Endothelial cell (in vitro differentiated cells): Measurements from ENCODE around the gene MEOX1. TPM values are rescaled to one million over a fixed set of nuclear protein-coding genes. Genes with fewer than 3 reads are reported as not detected.

Source experiments
- DNase-seq: peaks from one replicate; pipeline ENCODE4 v3.0.0; 2021; ENCODE audit warnings: low spot score
- H3K27ac Mint-ChIP-seq: one replicate; pipeline ENCODE4 v1.8.0; 2021; ENCODE audit warnings: mixed read lengths, inconsistent platforms; ENCODE audit not compliant: unreplicated experiment
- H3K27me3 Mint-ChIP-seq: one replicate; pipeline ENCODE4 v1.8.0; 2021; ENCODE audit warnings: mild to moderate bottlenecking, moderate library complexity, mixed read lengths, inconsistent platforms; ENCODE audit not compliant: unreplicated experiment
- H3K36me3 Mint-ChIP-seq: one replicate; pipeline ENCODE4 v1.8.0; 2021; ENCODE audit warnings: mild to moderate bottlenecking, low read depth, mixed read lengths, inconsistent platforms; ENCODE audit not compliant: unreplicated experiment
- H3K4me1 Mint-ChIP-seq: one replicate; pipeline ENCODE4 v1.8.0; 2021; ENCODE audit warnings: mild to moderate bottlenecking, mixed read lengths, inconsistent platforms; ENCODE audit not compliant: unreplicated experiment
- H3K4me3 Mint-ChIP-seq: one replicate; pipeline ENCODE4 v1.8.0; 2021; ENCODE audit warnings: mild to moderate bottlenecking, mixed read lengths, inconsistent platforms; ENCODE audit not compliant: unreplicated experiment
- H3K9me3 Mint-ChIP-seq: one replicate; pipeline ENCODE4 v1.8.0; 2021; ENCODE audit warnings: mixed read lengths, inconsistent platforms; ENCODE audit not compliant: unreplicated experiment
- CTCF ChIP-seq: fragments of 200-600 bp; sonication (generic); IDR thresholded peaks from one replicate; pipeline ENCODE4 v1.5.0; 2021; ENCODE audit warnings: antibody characterized with exemption; ENCODE audit not compliant: unreplicated experiment
- total RNA-seq: library from RNA; stranded (reverse); fragmentation: NEBNext Ultra II Directional; extraction: Animal tissue kit (Norgen Biotek cat#: 25700); gene quantifications from one replicate; pipeline ENCODE4 v1.2.1, GENCODE V29; 2021; ENCODE audit not compliant: unreplicated experiment

MEOX1 gene
- total RNA-seq, 1 donor from 2014 or later = 0.10 TPM

GRCh38 chr17:43632221-43632620 lies 29.5 kb downstream of the MEOX1 start:
- peaks cover 4% of the 10 kb centered on the region for H3K36me3 Mint-ChIP-seq
- no peak for DNase-seq
- no peak for TF ChIP-seq CTCF
- no peaks in the 10 kb centered on the region for H3K9me3 Mint-ChIP-seq
- no peak overlapping the region for H3K4me3 Mint-ChIP-seq
- H3K27me3 Mint-ChIP-seq = peaks cover 3% of the 10 kb centered on the region
- peaks cover 19% of the 10 kb centered on the region for H3K4me1 Mint-ChIP-seq
- no peak overlapping the region for H3K27ac Mint-ChIP-seq

DNA sequence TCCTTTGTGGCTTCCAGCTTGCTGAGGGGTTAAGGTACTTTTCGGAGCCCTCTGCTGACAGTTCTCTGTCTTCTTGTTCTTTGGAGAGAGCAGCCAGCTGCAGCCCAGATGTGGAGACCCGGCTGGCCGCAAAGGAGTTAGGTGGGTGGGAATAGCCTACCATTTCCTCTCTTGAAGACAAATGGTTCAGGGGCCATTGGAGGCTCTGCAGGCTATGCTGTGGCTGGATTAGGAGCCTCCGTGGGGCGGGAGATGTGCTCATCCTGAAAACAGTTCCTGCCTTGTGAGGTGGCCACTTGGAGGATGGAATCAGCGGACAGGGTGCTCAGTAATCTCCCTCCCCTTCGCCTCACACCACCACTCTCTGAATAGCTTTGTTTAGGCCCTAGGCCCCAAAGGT lies 30.3 kb downstream of the MEOX1 start:
- TF ChIP-seq CTCF = no peak
- no peak overlapping the region for H3K4me3 Mint-ChIP-seq
- no peak for DNase-seq
- H3K27me3 Mint-ChIP-seq = peaks cover 3% of the 10 kb centered on the region
- H3K36me3 Mint-ChIP-seq = peaks cover 4% of the 10 kb centered on the region
- H3K27ac Mint-ChIP-seq = no peak overlapping the region
- H3K4me1 Mint-ChIP-seq = peaks cover 19% of the 10 kb centered on the region
- H3K9me3 Mint-ChIP-seq = no peaks in the 10 kb centered on the region

DNA sequence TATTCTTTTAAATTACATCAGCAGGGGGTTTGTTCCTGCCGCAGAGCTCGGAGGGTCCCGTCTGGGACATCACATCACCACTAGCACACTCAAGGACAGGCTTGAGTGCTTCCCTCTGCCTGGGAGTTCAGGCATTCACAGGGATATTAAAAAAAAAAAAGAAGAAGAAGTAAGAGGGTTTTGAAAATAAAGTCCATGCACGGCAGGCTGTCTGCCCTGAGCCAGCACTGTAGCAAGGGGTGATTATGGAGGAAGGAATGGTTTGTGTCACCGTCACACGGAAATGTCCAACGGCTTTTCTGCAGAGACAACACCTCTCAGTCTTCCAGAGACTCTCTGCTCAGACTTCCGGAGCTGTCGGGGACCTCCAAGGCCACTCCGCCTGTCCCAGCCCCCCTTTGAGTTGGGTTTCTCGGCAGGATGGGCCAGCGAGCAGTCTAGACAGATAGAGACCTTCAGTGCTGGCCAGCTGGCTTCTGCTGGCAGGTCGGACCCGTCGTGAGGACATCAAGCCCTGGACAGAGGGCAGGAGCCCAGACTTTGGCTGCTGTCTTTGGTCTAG lies 33.6 kb downstream of the MEOX1 start:
- Mint-ChIP-seq H3K4me1 (peaks cover 12% of the 10 kb centered on the region), H3K27ac (no peak overlapping the region), H3K4me3 (no peak overlapping the region), H3K9me3 (no peaks in the 10 kb centered on the region), H3K36me3 (no peaks in the 10 kb centered on the region), H3K27me3 (peaks cover 2% of the 10 kb centered on the region)
- no peak for DNase-seq
- TF ChIP-seq CTCF = no peak

GRCh38 chr17:43627653-43628052 lies 34.1 kb downstream of the MEOX1 start:
- no peak for DNase-seq
- peaks cover 2% of the 10 kb centered on the region for H3K27me3 Mint-ChIP-seq
- H3K4me3 Mint-ChIP-seq = no peak overlapping the region
- TF ChIP-seq CTCF = no peak
- peaks cover 7% of the 10 kb centered on the region for H3K4me1 Mint-ChIP-seq
- H3K27ac Mint-ChIP-seq = no peak overlapping the region
- no peaks in the 10 kb centered on the region for H3K36me3 Mint-ChIP-seq
- H3K9me3 Mint-ChIP-seq = no peaks in the 10 kb centered on the region

GRCh38 chr17:43626023-43626422 lies 35.7 kb downstream of the MEOX1 start:
- DNase-seq = no peak
- no peak overlapping the region for H3K27ac Mint-ChIP-seq
- no peaks in the 10 kb centered on the region for H3K36me3 Mint-ChIP-seq
- no peaks in the 10 kb centered on the region for H3K4me1 Mint-ChIP-seq
- H3K27me3 Mint-ChIP-seq = peaks cover 2% of the 10 kb centered on the region
- no peak for TF ChIP-seq CTCF
- no peak overlapping the region for H3K4me3 Mint-ChIP-seq
- no peaks in the 10 kb centered on the region for H3K9me3 Mint-ChIP-seq
